Fibroblast of mammary gland (primary cell): ENCODE measurements around the gene CRYBA2.

ENCODE experiments used
- DNase-seq: peaks from one replicate; pipeline ENCODE4 v3.0.0-alpha.2; 2010; ENCODE audit warnings: low read depth
- H3K4me3 ChIP-seq: 2 replicates; pipeline ENCODE4 v1.5.1; 2011; ENCODE audit warnings: low read depth, mild to moderate bottlenecking, low read length, moderate library complexity; ENCODE audit not compliant: control insufficient read depth
- TF ChIP-seq, protein P1 (sequence below): conservative IDR thresholded peaks from 2 replicates; pipeline ENCODE4 v1.5.1; 2011; ENCODE audit warnings: low read depth, low read length, inconsistent platforms; ENCODE audit not compliant: control insufficient read depth, insufficient read depth

CRYBA2 gene

DNA sequence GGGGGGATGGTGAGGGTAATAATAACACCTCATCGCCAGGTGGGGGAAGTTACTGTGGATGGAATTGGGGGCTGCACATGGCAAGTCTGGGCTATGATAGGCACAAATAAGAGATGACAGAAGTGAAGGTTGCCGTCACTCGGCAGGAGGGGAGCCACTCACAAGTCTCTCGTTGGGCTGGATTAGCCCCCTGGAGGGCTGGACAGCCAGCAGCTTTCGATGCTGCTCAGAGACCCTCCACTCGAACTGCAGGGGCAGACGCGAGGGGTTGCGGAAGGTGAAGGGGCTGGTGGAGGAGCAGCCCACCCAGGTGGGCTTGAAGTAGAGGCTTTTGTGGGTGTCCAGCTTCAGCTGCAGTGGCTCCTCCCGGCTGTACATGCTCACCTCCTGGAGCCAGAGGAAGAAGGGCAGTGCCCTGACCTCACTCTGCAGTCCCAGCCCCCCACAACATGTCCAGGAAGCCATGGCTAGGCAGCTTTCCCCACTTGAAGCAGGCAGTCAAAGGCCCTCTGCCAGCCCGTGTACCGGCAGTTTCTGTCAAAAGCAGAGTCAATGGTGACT, 29.9 kb upstream of the CRYBA2 start:
- DNase-seq, result no peak
- TF ChIP-seq, protein P1, sequence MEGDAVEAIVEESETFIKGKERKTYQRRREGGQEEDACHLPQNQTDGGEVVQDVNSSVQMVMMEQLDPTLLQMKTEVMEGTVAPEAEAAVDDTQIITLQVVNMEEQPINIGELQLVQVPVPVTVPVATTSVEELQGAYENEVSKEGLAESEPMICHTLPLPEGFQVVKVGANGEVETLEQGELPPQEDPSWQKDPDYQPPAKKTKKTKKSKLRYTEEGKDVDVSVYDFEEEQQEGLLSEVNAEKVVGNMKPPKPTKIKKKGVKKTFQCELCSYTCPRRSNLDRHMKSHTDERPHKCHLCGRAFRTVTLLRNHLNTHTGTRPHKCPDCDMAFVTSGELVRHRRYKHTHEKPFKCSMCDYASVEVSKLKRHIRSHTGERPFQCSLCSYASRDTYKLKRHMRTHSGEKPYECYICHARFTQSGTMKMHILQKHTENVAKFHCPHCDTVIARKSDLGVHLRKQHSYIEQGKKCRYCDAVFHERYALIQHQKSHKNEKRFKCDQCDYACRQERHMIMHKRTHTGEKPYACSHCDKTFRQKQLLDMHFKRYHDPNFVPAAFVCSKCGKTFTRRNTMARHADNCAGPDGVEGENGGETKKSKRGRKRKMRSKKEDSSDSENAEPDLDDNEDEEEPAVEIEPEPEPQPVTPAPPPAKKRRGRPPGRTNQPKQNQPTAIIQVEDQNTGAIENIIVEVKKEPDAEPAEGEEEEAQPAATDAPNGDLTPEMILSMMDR, result no peak
- no peak overlapping the region for H3K4me3 ChIP-seq

DNA sequence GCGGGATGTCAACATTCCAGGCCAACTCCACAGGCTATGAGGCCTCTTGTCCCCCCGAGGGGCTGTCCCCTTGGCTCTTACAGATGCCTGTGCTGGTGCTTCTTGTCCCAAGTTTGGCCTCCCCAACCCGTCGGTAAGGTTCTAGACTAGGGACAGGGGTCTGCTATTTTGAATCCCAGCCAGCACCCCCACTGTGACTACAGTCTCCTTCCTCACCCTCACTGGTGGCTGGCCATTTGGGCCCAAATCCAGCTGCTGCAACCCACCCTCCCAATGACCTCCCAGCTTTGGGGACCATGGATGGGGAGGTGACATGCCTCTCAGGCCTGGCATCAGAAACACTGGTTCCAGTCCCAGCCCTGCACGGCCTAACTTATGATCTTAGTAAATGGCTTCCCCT, 29.4 kb upstream of the CRYBA2 start:
- DNase-seq, result no peak
- TF ChIP-seq, protein P1, result no peak
- H3K4me3 ChIP-seq, result no peak overlapping the region

DNA sequence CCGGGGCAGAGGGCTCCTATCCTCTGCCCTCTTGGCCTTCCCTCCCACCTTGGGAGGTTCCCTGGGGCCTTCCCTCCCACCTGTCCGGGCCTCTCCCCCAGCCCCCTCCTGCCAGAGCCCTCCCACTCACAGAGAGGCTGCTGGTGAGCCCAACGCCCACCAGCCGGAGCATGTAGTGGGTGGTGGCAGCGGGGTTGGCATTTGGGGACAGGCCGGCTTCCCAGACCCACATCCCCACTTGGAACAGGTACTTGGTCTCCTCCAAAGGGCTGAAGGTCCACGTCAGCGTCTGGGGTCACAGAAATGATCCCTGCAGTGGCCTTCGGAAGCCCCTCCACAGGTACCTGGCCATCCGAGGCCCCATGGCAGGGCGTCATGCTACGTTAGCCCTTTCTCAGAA, 28.8 kb upstream of the CRYBA2 start:
- TF ChIP-seq, protein P1, result no peak
- H3K4me3 ChIP-seq, result no peak overlapping the region
- DNase-seq, result no peak

DNA sequence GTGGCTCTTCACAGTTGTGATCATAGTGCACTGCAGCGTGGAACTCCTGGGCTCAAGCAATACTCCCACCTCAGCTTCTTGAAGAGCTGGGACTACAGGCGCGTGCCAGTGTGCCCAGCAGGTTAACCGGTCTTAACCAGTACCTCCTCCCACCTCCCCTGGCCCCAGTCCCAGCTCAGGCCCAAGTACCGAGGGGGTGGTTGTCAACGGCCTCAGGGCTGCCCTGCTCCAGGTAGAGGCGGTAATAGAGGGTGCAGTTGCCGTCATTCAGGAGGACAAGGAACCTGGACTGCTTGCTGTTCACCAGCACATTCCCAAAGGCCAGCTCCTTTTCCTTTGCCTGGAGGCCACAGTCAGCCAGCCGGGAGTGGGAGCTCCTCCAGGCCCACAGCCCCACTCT, 28.4 kb upstream of the CRYBA2 start:
- H3K4me3 ChIP-seq, result no peak overlapping the region
- TF ChIP-seq, protein P1, result no peak
- no peak for DNase-seq

DNA sequence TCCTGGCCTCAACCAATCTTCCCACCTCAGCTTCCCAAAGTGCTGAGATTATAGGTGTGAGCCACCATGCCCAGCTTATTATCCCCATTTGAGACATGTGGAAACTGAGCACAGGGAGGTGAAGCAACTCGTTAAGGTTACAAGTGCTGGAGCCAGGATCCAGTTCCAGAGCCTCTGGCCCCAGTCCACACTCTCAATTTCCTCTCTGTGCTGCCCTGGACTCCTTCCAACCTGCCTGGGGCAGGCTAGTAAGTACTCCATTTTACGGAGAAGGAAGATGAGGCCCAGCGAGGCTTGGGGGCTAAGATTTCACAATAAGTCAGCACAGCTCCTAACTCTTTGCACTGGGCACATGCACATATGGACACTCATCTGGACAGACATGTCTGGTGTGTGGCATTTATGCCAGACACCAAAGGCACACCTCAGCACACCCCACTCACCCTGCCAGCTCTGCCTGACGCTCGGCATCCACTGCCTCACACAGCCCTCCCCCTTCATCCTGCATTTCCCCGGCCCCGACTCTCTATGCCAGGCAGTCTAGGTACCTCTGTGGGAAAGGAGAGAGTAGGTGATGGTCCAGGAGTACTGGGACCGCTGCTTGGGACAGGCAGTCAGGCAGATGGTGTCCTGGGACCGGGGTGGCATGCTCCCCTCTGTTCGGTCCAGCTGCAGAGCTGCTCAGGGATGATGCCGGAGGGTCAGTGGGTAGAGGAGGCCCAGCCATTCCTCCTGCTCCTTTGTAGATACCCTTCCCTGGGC, 27.6 kb upstream of the CRYBA2 start:
- TF ChIP-seq, protein P1, result no peak
- H3K4me3 ChIP-seq, result no peak overlapping the region
- DNase-seq, result no peak

DNA sequence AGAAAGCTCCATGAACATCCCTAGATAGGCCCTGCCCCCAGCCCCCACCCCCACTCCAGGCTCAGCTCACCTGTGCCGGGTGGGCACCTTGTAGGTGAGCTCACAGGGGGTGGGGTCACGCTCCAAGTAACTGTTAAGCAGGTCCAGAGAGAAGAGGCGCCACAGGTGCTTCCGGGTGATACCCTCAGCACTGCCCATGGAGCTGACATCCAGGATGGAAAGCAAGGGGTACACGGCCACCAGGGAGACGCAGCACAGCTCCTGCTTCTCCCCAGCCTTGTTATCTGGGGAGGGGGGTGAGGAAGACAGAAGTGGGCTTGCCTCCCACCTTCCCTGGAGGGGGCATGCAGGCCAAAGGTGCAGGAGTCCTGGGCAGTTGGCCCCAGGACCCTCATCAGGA, 26.2 kb upstream of the CRYBA2 start:
- TF ChIP-seq, protein P1, result no peak
- H3K4me3 ChIP-seq, result no peak overlapping the region
- no peak for DNase-seq

DNA sequence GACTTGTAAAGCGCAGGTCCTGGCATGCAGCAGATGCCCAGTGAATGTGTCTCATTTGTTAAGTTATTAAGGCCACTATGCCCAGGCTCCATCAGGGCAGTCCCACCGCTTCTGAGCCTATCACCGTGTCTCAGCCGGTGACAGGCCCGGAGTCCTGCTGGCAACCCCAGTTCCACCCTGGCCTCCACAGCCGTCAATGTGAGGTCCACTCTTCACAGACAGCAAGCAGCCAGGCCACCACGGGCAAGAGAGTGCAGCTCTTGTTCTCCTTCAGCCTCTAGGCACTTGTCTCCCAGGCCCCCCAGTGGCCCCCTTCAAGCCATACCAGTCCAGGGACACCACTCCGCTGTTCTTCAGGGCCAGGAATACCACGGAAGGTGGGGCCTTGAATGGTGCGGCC, 25.5 kb upstream of the CRYBA2 start:
- no peak overlapping the region for H3K4me3 ChIP-seq
- DNase-seq, result no peak
- TF ChIP-seq, protein P1, result no peak
